ENCODE data around the gene SPRR2D. TPM values are rescaled to one million over a fixed set of nuclear protein-coding genes. Genes with fewer than 3 reads are reported as not detected.
A peak's percentile ranks its signal among the peaks of the same experiment; 100 is the strongest.

The SPRR2D gene
- total and polyA plus RNA-seq, 2 donors (not counting 3 experiments of a cell fraction or from before 2014, with no cell fraction given) = not detected

GRCh38 chr1:153058826-153059784, 18.2 kb upstream of the SPRR2D start:
- no TSS peak for BruUV-seq (replicated peaks)
- Histone ChIP-seq H3K4me1 (ENCODE audit: control insufficient read depth, extremely low read depth, insufficient read depth, low read length) (no peaks in the 10 kb centered on the region), H3K27ac (ENCODE audit: insufficient read depth, low read depth, low read length) (no peak overlapping the region), H3K4me3 (replicated peaks in 1 of 3; ENCODE audit: insufficient read depth in 1 of 3, low read depth in 1 of 3, low read length in 3 of 3) (no peak overlapping the region), H3K4me2 (ENCODE audit: insufficient read depth, low read length) (no peak overlapping the region), H3K9ac (replicated peaks; ENCODE audit: extremely low read depth, insufficient read depth, low read length) (no peak overlapping the region), H2AFZ (ENCODE audit: low read depth, low read length) (no peak overlapping the region), H3K79me2 (ENCODE audit: control insufficient read depth, insufficient read depth, low read length) (no peaks in the 10 kb centered on the region), H3K9me1 (replicated peaks; ENCODE audit: control insufficient read depth, extremely low read depth, insufficient read depth, low read length) (no peaks in the 10 kb centered on the region), H4K20me1 (replicated peaks; ENCODE audit: control insufficient read depth, extremely low read depth, insufficient read depth, low read length) (no peaks in the 10 kb centered on the region), H3K27me3 (ENCODE audit: control insufficient read depth in 2 of 2, insufficient read depth in 2 of 2, low read length in 2 of 2) (peaks cover 0 to 2% of the 10 kb centered on the region in 2 experiments), H3K36me3 (ENCODE audit: control insufficient read depth in 2 of 2, extremely low read depth in 1 of 2, insufficient read depth in 2 of 2, low read length in 2 of 2) (no peaks in the 10 kb centered on the region), H3K9me3 (replicated peaks; ENCODE audit: control insufficient read depth, insufficient read depth, low read length) (no peaks in the 10 kb centered on the region)
- ChIA-PET POLR2A (no interaction called here), CTCF (no interaction called here)
- DNase-seq (ENCODE audit: low read depth, low spot score) (peak; percentile 30), FAIRE-seq (no peak)
- intact Hi-C loops (cut with micrococcal nuclease) (no loop called here), dilution Hi-C loops (cut with MboI; ENCODE audit: extremely low pct_ligation_motif_present, low sequenced_read_pairs) (no loop called here)
- TF ChIP-seq FOS (IDR thresholded peaks at IDR 0.05; ENCODE audit: borderline replicate concordance, insufficient read depth, low read length) (peak; percentile 22), GATA2 (IDR thresholded peaks at IDR 0.05; ENCODE audit: insufficient read depth, insufficient read length, low read depth, low read length) (peak; percentile 76), MAX (IDR thresholded peaks at IDR 0.05; ENCODE audit: insufficient read depth, insufficient read length) (no peak)

GRCh38 chr1:153058154-153058553, 17.2 kb upstream of the SPRR2D start:
- DNase-seq (ENCODE audit: low read depth, low spot score) (no peak), FAIRE-seq (no peak)
- H3K9ac ChIP-seq (replicated peaks; ENCODE audit: extremely low read depth, insufficient read depth, low read length) = no peak overlapping the region

More at GRCh38 chr1:153058154-153058553, 17.2 kb upstream of the SPRR2D start:
- no peaks in the 10 kb centered on the region for H3K4me1 ChIP-seq (ENCODE audit: control insufficient read depth, extremely low read depth, insufficient read depth, low read length)
- TF ChIP-seq JUN (IDR thresholded peaks at IDR 0.05; ENCODE audit: borderline replicate concordance, insufficient read depth, insufficient read length, low read depth) = no peak
- TF ChIP-seq MAX (IDR thresholded peaks at IDR 0.05; ENCODE audit: insufficient read depth, insufficient read length) = no peak
- no peak for TF ChIP-seq CTCF (IDR thresholded peaks at IDR 0.05; ENCODE audit: extremely low read depth in 1 of 2, insufficient read depth in 1 of 2, low read depth in 1 of 2, low read length in 2 of 2)
- TF ChIP-seq POLR2AphosphoS5 (IDR thresholded peaks at IDR 0.05; ENCODE audit: insufficient read depth, low read depth, low read length) = no peak
- no peak for TF ChIP-seq POLR2A (IDR thresholded peaks at IDR 0.05; ENCODE audit: low read depth, low read length)
- no peak for TF ChIP-seq GATA2 (IDR thresholded peaks at IDR 0.05; ENCODE audit: insufficient read depth, insufficient read length, low read depth, low read length)
- TF ChIP-seq EZH2 (IDR thresholded peaks at IDR 0.05; ENCODE audit: borderline replicate concordance, low read depth, low read length, severe bottlenecking) = no peak
- no peak for TF ChIP-seq MYC (IDR thresholded peaks at IDR 0.05; ENCODE audit: low read depth, low read length)
- no peak for TF ChIP-seq FOS (IDR thresholded peaks at IDR 0.05; ENCODE audit: borderline replicate concordance, insufficient read depth, low read length)
- no peaks in the 10 kb centered on the region for H4K20me1 ChIP-seq (replicated peaks; ENCODE audit: control insufficient read depth, extremely low read depth, insufficient read depth, low read length)
- POLR2A ChIA-PET = no interaction called here
- no peaks in the 10 kb centered on the region for H3K9me3 ChIP-seq (replicated peaks; ENCODE audit: control insufficient read depth, insufficient read depth, low read length)
- dilution Hi-C loops (cut with MboI; ENCODE audit: extremely low pct_ligation_motif_present, low sequenced_read_pairs) (no loop called here), intact Hi-C loops (cut with micrococcal nuclease) (no loop called here)
- no peaks in the 10 kb centered on the region for H3K79me2 ChIP-seq (ENCODE audit: control insufficient read depth, insufficient read depth, low read length)
- H3K27ac ChIP-seq (ENCODE audit: insufficient read depth, low read depth, low read length) = no peak overlapping the region
- H3K4me3 ChIP-seq (replicated peaks in 1 of 3; ENCODE audit: insufficient read depth in 1 of 3, low read depth in 1 of 3, low read length in 3 of 3) = no peak overlapping the region
- H3K27me3 ChIP-seq (ENCODE audit: control insufficient read depth in 2 of 2, insufficient read depth in 2 of 2, low read length in 2 of 2) = peaks cover 0 to 2% of the 10 kb centered on the region in 2 experiments
- no peaks in the 10 kb centered on the region for H3K36me3 ChIP-seq (ENCODE audit: control insufficient read depth in 2 of 2, extremely low read depth in 1 of 2, insufficient read depth in 2 of 2, low read length in 2 of 2)
- H3K4me2 ChIP-seq (ENCODE audit: insufficient read depth, low read length) = no peak overlapping the region
- H2AFZ ChIP-seq (ENCODE audit: low read depth, low read length) = no peak overlapping the region
- no peaks in the 10 kb centered on the region for H3K9me1 ChIP-seq (replicated peaks; ENCODE audit: control insufficient read depth, extremely low read depth, insufficient read depth, low read length)
- CTCF ChIA-PET = no interaction called here
- BruUV-seq (replicated peaks) = no TSS peak
